GM12892 (cell line): ENCODE results near the gene GPI.

Experiments
- POLR2AphosphoS5 ChIP-seq: IDR thresholded peaks from 2 replicates; pipeline ENCODE4 v1.6.1; 2011; ENCODE audit warnings: low read depth, low read length, control low read depth
- TAF1 ChIP-seq: IDR thresholded peaks from 2 replicates; pipeline ENCODE4 v1.6.1; 2011; ENCODE audit warnings: low read depth, mild to moderate bottlenecking, control low read depth, low read length, borderline replicate concordance

- TF ChIP-seq POLR2AphosphoS5: no peak
- no peak for TF ChIP-seq TAF1
These were observed 15.7 kb downstream of the GPI start for GRCh38 chr19:34380639-34381241.
